ENCODE measurements around the gene FRMD4B.

FRMD4B gene

DNA sequence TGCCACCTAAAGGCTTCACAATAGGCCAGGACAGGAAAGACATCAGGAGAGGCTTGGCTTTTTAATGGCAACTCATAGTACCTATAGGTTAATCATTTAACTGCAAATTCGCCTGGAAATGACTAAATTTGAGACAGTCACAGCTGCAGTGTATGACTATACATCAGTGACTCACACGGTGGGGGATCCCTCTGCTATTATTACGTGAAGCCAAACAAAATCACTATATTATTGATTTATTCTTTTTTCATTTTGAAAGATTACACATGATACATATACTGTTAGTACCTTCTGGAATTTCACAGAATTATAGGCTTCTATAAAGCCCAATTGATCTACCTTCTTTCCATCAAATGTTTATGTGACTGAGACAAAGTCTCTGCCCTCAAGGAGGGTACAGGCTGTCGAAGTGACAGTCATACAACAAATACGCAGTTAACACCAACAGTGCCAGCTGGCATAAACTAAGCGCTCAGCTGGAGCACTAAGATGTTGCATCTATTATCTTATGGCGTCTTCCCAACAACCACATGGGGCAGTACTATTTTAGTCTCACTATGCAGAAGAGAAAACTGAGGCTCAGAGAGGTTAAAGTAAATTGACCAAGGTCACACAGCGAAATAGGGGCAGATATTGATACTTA, 181.5 kb downstream of the FRMD4B start:
- peak; percentile 53 for DNase-seq (ENCODE audit: low spot score)
- TF ChIP-seq, protein P1, sequence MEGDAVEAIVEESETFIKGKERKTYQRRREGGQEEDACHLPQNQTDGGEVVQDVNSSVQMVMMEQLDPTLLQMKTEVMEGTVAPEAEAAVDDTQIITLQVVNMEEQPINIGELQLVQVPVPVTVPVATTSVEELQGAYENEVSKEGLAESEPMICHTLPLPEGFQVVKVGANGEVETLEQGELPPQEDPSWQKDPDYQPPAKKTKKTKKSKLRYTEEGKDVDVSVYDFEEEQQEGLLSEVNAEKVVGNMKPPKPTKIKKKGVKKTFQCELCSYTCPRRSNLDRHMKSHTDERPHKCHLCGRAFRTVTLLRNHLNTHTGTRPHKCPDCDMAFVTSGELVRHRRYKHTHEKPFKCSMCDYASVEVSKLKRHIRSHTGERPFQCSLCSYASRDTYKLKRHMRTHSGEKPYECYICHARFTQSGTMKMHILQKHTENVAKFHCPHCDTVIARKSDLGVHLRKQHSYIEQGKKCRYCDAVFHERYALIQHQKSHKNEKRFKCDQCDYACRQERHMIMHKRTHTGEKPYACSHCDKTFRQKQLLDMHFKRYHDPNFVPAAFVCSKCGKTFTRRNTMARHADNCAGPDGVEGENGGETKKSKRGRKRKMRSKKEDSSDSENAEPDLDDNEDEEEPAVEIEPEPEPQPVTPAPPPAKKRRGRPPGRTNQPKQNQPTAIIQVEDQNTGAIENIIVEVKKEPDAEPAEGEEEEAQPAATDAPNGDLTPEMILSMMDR (IDR thresholded peaks at IDR 0.05; ENCODE audit: borderline replicate concordance, control extremely low read depth, extremely low read depth, insufficient read depth, missing control alignments), result no peak
- in situ Hi-C loops (cut with MboI; ENCODE audit: low sequenced_read_pairs, unreplicated experiment), result no loop called here

DNA sequence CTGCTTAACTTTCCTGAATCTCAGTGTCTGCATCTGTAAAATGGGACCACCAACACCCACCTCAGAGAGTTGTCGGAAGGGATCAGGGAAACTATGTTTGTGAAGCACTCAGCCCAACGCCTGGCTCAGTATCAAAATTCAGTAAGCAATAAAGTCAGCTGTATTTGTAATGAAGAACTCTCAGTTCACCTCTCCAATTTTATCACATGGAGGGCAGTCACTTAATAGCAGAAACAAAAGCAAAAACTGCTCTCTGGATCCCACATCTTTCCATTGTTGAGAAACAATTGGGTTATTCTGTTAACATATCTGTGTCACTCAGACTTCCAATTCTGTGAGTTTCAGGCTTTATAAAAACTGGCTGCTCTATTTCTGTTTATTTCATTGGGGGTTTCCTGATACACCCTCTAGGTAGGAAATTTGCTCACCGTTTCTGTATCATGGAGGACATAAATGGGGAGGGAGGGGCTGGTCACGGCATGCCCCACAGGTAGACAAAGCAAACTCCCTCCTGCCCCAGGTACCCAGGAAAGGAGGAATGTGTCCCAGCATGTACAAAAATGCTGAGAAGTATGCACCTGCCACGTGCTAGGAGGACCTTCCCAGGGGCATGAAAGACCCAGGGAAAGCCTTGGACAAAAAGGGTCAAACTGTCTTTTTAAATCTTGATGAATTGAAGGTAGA, 182.1 kb downstream of the FRMD4B start:
- TF ChIP-seq, protein P1 (IDR thresholded peaks at IDR 0.05; ENCODE audit: borderline replicate concordance, control extremely low read depth, extremely low read depth, insufficient read depth, missing control alignments), result no peak
- DNase-seq (ENCODE audit: low spot score), result no peak
- in situ Hi-C loops (cut with MboI; ENCODE audit: low sequenced_read_pairs, unreplicated experiment), result no loop called here

DNA sequence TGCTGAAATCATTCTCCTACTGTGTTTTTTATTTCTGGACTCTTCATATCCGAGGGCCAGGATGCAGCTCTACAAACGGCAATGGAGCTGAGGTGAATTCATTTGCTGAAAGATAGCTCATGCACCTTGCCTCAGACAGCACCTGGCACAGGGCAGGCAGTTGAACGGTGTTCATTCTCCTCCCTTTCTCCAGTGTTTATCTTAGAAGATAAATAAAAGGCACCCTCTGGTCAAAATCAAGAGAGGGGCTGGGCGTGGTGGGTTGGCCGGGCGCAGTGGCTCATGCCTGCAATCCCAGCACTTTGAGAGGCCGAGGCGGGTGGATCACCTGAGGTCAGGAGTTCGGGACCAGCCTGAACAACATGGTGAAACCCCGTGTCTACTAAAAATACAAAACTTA, 184.2 kb downstream of the FRMD4B start:
- no peak for DNase-seq (ENCODE audit: low spot score)
- in situ Hi-C loops (cut with MboI; ENCODE audit: low sequenced_read_pairs, unreplicated experiment), result no loop called here
- TF ChIP-seq, protein P1 (IDR thresholded peaks at IDR 0.05; ENCODE audit: borderline replicate concordance, control extremely low read depth, extremely low read depth, insufficient read depth, missing control alignments), result no peak

DNA sequence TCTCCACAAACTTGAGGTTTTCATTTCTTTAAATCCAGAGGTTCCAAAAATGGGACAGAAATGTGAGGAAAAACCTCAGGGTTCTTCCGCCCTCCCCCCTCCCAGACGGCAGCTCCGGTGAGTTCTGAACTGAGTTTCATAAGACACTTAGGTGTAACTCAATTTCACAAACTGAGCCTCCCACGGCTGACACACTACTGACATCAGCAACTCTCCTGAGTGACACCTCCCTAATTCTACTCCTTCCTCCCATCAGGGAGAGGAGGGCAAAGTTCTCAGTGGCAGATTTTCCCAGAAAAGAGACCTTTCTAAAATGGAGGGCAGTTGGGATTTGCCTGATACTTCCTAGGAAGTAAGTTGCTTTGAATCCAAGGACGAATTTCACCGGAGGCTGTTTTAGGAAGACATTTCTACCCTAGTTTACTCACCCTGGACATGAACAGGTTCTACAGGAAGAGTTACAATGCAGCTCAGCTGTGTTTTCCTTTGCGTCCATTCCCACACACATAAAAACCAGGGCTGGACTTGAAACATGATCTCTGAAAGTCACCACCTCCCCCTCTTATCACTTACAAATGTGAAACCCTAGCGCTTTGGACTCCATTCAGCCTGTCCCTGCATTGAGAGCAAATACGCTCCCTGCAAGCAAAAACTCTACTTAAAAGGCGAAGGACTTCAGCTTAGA, 185.4 kb downstream of the FRMD4B start:
- TF ChIP-seq, protein P1 (IDR thresholded peaks at IDR 0.05; ENCODE audit: borderline replicate concordance, control extremely low read depth, extremely low read depth, insufficient read depth, missing control alignments), result no peak
- in situ Hi-C loops (cut with MboI; ENCODE audit: low sequenced_read_pairs, unreplicated experiment), result no loop called here
- no peak for DNase-seq (ENCODE audit: low spot score)

DNA sequence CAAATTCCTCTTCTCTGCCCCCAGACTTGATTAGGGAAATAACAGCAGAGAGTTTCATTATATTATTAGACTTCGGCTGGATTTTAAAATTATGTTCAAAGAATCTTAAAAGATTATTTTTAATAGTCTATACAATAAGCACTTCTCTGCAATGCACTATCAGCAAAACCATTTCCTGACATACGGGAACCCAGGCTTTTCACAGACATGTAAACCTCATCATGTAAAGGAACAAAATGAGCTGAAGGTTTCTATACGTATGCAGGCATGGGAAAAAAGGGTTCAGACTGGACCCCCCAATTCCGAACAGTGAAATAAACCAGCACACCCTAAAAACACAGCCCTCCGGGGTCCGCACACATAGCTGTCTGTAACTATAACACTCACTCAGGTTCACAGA, 185.9 kb downstream of the FRMD4B start:
- no peak for DNase-seq (ENCODE audit: low spot score)
- in situ Hi-C loops (cut with MboI; ENCODE audit: low sequenced_read_pairs, unreplicated experiment), result no loop called here
- TF ChIP-seq, protein P1 (IDR thresholded peaks at IDR 0.05; ENCODE audit: borderline replicate concordance, control extremely low read depth, extremely low read depth, insufficient read depth, missing control alignments), result no peak

DNA sequence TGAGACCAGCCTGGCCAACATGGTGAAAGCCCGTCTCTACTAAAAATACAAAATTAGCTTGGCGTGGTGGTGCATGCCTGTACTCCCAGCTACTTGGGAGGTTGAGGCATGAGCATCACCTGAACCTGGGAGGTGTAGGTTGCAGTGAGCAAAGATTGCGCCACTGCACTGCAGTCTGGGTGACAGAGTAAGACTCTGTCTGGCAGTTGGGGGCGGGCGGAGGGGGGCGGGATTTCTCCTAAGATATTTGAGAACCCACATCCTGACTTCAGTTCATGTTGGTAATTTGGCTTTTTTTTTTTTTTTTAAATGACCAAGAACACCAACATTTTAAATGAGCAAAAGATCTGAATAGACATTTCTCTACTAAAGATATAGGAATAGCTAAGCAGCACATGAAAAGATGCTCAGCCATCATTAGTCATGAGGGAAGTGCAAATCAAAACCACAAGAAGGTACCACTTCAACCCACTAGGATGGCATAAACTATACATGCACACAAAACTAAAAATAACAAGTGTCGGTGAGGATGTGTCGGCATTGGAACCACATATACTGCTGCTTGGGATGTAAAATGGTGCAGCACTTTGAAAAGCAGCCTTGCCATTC, 187.9 kb downstream of the FRMD4B start:
- in situ Hi-C loops (cut with MboI; ENCODE audit: low sequenced_read_pairs, unreplicated experiment), result no loop called here
- no peak for DNase-seq (ENCODE audit: low spot score)
- TF ChIP-seq, protein P1 (IDR thresholded peaks at IDR 0.05; ENCODE audit: borderline replicate concordance, control extremely low read depth, extremely low read depth, insufficient read depth, missing control alignments), result no peak
